Measurements from ENCODE around the gene CA9.
A peak's percentile ranks its signal among the peaks of the same experiment; 100 is the strongest.

CA9 gene

DNA sequence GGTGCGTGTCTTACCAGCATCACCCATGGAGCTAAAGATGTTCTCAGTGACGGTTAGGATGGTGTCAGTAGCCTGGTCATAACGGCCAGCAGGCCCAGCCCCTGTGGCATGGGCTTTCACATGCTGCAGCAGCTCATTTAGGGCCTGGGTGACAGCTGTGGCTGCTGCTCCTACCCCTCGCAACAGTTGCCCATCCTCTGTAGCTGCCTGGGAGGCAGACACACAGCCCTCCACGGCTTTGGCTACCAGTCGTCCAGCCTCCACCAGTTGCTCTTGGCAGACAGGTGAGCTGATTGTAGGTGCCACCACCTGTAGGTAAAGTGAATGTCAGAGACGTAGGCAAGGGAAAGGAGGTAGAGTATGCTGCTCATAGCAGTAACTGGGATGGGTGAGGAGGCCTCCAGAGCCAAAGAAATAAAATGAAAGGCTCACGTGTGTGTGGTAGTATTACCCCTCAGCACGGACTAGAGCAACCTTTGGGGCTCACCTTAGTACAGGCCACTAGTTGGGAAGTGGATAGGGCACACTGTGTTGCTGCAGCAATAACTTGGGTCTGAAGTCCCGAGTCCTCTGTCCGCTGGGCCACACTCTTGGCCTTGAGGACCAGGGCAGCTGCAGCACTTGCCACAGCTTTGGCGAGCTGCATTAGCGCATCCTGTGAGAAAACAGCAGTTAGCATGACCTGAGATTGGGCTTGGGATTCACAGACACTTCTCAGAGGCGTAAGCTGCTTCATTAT is 43.6 kb downstream of the CA9 start:
- no peak for DNase-seq (ENCODE audit: low read depth in 2 of 2)

DNA sequence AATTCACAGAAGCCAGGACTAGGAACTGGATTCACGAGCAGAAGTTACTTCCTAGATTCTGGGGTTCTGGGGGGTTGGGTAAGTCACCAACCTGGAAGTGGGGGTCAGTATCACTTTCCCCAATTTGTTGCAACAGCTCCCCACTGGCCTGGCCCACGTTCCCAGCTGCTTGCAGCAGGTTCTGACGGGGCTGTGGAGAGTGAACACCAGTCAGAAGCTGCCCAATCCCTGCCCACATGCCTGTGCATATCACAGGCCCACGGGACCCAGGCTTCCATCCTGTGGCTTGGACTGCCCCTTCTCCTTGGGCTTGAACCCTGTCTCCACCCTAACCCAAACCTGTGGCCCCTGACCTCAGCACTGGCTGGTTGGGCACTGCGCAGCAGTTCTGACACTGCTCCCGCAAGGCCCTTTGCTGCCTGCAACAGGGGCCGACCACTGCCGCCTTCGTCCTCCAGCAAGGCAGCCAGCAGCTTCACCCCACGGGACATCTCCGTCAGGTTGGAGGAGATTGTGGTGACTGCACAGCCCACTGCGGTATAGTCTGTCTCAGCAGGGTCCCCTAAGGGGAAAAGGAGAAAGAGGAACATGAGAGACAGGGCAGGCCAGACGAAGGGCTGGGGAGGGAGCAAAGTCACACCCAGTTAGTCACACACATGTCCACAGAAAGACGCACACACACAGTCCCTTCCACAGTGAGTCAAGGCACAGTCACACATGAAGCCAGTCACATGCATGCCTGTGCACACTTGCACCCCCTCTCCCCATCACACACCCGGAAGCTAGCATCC is 45.2 kb downstream of the CA9 start:
- DNase-seq (ENCODE audit: low read depth in 2 of 2): no peak

DNA sequence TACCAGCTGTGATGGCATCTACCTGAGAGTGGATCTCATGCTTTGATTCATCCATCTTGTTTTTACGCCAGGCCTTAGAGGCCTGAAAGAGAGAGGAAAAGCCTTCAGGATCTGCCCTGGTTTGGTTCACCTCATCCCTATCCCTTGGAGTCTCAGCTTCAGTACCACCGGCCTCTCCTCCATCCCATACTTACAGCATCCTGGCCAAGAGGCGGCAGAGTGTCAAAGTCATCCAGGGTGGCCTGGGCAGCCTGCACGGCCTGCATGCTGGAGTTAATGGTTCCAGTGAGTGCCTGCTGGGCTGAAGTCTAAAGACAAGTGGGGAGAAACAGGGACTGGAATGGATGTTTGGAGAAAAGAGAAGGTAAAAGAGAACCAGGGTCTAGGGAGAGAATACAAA is 45.8 kb downstream of the CA9 start:
- no peak for DNase-seq (ENCODE audit: low read depth in 2 of 2)

DNA sequence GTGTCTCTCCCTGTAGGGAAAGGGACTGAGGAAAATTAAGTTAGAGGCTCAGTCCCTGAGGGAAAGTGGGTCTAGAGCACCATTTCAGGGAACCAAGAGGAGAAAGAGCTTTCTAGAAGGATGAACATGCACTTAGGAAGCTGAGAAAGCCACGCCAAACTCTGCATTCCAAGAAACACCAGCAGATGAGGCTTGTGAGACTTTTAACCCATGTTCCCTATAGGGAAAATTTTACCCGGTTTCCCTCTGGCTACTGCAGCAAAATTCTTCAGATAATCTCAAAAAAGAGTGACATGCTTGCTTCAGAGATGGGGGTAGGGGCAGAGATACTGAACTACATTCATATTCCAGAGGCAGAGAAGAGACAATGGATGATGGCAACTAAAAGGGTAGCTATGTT is 49.7 kb downstream of the CA9 start:
- DNase-seq (ENCODE audit: low read depth in 2 of 2): no peak

DNA sequence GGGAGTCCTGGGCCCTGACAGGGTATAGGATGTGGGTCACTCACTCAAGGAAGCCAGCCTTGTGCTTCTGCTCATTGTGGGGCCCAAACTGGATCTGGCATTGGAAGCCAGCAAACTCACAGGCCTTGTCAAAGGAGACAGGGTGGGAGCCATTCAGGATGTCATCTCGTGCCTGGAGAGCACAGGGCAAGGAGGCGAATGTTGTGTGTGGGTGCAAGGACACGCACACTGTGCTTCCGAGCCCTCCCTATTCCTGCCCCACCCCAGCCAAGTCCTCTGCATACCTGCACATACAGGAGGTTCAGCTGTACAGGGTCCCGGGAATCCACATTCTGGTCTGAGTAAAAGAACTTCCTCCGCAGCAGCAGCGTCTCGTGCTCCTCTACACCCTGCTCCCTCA is 50.2 kb downstream of the CA9 start:
- no peak for DNase-seq (ENCODE audit: low read depth in 2 of 2)

DNA sequence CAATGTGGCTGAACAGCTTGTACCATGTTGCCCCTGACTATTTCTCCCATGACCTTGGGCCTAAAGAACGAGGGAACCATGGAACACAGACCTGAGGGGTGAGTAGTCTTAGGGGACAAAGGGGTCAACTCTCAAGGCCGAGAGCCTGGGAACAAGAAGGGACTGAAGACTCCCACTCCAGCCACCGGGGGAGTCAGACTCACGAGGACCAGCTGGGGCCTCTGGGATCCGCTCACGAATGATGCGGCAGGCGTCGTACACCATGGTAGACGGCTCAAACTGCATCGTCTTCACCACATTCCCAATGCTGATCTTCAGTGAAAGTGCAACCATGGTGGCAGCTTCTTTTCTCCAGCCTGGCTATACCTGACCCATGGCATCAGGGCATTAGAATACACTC is 51.6 kb downstream of the CA9 start:
- no peak for DNase-seq (ENCODE audit: low read depth in 2 of 2)

DNA sequence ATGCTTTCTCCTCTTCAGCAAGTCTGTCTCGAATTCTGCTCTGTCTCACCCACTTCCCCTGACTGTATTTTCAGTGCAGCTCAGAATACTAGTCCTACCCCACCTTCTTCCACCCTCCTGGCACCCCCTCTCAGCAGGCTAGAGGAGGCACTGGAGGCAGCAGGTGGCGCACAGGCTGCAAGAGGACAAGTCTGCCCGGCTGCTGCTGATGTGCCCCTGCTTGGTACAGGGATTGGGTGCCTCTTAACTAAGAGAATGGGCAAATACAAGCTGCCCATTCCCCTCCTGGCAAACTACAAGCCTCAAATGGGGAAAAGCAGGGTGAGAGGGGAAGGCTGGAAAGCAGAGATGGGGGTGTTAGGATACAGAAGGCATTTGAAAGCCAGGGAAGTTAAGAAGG is 53.2 kb downstream of the CA9 start:
- no peak for DNase-seq (ENCODE audit: low read depth in 2 of 2)

DNA sequence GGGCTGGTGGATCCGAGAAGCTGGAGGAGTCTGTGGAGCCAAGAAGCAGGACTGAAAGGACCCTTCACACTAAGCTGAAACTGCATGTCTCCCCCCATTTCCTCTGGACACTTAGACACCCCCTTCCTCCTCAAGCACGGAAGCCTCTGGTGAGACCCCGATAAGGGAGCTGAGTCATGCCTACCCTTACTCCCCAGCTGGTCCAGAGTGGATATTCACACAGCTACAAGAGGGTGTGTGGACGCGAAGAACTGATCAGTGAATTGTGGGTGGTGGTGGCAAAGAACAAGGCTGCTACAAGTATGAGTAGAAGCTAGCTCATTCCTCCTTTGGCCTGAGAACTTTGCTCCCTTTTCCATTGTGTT is 53.9 kb downstream of the CA9 start:
- no peak for DNase-seq (ENCODE audit: low read depth in 2 of 2)

DNA sequence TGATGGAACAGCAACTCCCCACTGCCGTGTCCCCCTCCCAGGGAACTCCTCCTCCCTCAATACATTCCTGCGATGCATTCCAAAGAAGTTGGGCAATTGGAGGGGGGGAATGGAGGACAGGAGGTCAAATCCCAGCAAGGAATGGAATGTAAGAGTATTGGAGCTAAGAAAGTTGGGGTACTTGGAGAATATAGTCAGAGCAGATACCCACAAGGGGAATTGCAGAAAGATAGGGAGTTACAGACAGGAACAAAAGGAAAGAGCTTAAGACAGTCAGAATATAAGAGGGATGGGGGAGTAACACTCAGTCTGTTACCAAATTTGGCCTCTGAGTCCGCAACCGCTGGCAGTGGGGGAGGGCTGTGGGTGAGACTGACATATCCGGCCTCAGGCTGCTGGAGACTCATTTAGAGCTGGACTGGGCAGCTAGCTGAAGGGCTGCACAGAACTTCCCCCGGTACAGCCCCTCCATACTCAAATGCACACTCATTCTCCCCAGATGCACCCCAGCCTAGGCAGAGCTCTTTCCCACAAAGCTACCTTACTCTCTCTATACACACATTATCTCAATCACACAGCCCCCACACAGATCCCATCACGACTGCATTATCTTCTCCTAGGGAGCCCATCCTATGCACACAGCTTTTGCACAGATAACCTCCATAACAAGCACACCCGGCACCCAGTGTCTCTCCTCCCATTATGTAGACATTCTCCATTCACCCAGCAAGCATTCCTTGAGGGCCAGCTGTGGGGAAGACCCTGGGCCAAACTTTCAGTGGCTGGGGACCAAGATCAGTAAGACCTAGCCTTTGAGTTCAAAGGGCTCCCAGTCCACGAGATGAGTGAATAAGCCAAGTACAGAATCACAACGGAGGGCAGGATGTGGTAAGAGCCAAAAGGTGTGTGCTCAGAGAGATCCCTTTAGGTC is 54.6 kb downstream of the CA9 start:
- peak; percentile 40 to 48 for DNase-seq (ENCODE audit: low read depth in 2 of 2)

DNA sequence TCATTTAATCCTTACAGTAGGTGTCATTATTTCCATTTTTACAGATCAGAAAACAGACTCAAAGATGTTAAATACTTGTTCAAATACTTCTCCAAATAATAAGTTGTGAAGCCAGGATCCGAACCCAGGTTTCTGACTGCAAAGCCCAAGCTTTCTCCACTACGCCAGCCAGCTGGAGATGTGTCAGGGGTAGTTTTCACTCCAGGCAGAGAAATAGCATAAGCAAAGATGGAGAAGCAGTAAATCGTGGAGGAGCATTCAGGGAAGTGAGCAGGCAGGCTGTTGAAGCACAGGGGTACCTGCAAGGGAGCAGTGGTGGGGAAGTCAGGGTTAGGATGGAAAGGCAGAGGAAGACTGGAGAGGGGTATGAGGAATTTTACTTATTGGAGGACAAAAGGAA is 55.4 kb downstream of the CA9 start:
- no peak for DNase-seq (ENCODE audit: low read depth in 2 of 2)

DNA sequence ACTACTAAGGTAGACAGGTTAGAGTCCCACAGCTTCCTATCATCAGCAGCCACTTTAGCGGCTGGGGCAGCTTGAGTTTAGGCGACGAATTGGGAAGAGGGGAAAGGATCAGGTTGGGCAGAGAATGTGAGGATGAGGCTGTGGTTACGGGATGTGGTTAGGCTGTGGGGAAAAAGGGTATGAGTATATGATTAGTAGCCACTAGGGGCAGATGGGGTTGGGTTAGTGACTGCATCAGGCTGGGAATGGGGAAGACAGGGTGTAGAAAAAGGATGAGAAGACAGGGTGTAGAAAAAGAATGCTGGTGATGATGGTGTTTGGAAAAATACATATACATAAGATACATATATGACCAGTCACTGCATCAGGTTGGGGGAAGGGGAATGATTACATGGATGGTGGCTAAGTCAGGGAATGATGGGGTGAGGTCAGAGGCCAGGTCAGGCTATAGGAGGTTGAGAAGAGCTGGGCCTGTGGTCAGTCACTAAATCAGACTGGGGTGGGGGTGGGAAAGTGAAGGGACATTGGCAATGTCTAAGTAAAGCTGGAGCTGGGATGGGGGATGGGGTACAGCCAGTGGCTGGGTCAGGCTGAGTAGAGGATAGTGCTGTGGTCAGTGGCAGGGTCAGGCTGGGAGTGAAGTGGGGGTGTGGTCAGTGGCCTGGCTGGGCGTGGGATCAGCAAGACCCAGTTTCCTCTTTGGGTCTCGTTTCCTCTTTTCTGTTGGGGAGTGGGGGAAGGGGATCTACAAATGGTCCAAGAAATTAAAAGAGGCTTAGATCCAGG is 56.2 kb downstream of the CA9 start:
- no peak for DNase-seq (ENCODE audit: low read depth in 2 of 2)

DNA sequence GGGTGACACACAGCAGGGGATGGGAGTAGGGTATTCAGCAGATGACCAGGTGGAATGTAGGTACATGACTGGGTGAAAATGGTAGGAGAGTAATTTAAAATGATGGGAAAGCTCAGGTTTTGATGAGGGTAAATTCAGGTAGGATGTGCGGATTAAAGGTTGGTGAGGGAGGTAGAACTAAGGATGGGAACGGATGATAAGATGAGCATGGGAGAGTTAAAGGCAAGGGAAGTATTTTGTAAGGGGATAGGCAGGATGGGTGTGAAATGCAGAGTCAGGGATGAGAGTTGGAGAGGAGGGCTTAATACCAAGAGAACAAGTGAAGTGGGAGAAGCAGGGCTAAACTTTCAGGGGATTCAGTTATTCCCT is 56.7 kb downstream of the CA9 start:
- no peak for DNase-seq (ENCODE audit: low read depth in 2 of 2)

Data from stimulated activated CD8-positive, alpha-beta memory T cell treated with anti-CD3 and anti-CD28 coated beads, Interleukin-2, amount 100 ng/mL, for 48 hours (primary cell).